ENCODE results near the gene PLA2G4D. TPM values are rescaled to one million over a fixed set of nuclear protein-coding genes. Genes with fewer than 3 reads are reported as not detected.

The PLA2G4D gene
- total RNA-seq, 1 donor from 2014 or later = 26.5 TPM

DNA sequence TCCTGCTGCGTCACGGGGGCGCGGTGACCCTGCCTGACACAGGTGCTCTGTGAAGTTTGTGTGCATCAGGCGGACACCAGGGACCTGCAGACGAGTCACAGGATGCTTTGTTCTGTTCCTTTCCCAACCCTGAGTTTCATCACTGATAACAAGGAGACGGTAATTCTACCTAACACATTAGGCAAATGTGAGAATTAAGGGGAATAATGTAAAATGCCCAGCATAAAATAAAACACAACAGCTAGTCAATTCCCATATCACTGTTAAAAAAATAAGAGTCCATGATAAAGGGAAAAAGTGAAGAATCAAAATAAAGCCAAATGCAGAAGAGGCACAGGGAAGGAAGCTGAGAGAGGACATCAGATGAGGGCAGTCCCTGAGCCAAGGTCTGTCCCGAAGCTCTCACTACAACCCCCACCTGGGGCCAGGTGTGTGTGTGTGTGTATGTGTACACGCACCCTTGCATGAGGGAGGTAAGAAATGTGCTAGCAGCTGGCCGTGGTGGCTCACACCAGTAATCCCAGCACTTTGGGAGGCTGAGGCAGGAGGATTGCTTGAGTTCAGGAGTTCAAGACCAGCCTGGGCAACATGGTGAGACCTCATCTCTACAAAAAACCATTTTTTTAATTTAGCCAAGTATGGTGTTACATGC, 27.5 kb downstream of the PLA2G4D start:
- TF ChIP-seq POLR2A (IDR thresholded peaks at IDR 0.05) (no peak), CTCF (IDR thresholded peaks at IDR 0.05) (no peak)
- DNase-seq (ENCODE audit: extremely low spot score in 2 of 2) = peak in 1 of 2 donors; percentile 25
- H3K9me3 ChIP-seq = no peaks in the 10 kb centered on the region
- no peaks in the 10 kb centered on the region for H3K36me3 ChIP-seq
- H3K27ac ChIP-seq = no peak overlapping the region
- no peak overlapping the region for H3K4me3 ChIP-seq
- intact Hi-C loops (cut with DNase I) = no loop called here
- no peaks in the 10 kb centered on the region for H3K4me1 ChIP-seq
- no peaks in the 10 kb centered on the region for H3K27me3 ChIP-seq

DNA sequence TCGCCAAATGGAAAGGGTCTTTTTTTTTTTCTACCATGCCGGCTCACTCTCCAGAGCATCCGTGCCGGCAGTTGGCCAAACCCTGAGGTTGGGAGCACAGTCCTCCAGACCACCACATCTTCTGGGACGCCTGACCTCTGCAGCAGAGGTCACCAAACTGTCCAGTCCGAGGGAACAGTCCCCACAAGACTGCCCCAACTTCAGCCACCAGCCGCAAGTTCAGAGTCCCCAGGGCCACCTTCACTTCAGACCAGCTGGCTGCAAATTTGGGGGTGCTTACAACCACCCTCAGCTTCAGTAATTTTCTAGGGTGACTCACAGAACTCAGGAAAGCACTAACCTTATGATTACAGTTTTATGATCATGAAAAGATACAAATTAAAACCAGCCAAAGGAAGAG, 28.9 kb downstream of the PLA2G4D start:
- no peaks in the 10 kb centered on the region for H3K36me3 ChIP-seq
- no peak for TF ChIP-seq POLR2AphosphoS5 (IDR thresholded peaks at IDR 0.05; ENCODE audit: insufficient read depth in 1 of 2, low read depth in 1 of 2)
- TF ChIP-seq CTCF (IDR thresholded peaks at IDR 0.05) = no peak
- no peak for TF ChIP-seq POLR2A (IDR thresholded peaks at IDR 0.05)
- H3K9me3 ChIP-seq = no peaks in the 10 kb centered on the region
- peak in 1 of 2 donors; percentile 28 for DNase-seq (ENCODE audit: extremely low spot score in 2 of 2)
- no peak overlapping the region for H3K27ac ChIP-seq
- H3K4me3 ChIP-seq = no peak overlapping the region
- no peaks in the 10 kb centered on the region for H3K4me1 ChIP-seq
- intact Hi-C loops (cut with DNase I) = no loop called here
- no peaks in the 10 kb centered on the region for H3K27me3 ChIP-seq

DNA sequence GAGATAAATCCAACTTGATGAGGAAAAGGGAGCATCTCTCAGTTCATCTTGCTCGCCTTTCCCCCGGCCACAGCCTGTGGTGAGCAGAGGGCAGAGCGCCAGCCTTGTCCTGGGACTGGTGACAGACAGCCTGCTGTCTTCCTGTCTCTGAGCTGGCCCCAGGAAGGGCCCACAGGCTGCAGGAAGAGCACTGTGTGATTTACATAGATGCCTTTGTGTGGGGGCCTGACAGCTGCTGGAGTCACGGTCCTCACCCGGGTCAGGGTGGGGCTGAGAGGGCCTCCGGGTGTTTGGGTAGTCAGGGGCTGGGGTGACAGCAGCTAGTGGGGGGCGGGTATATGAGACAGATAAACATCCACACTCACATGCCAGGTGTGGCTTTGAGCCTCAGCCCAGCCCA, 29.3 kb downstream of the PLA2G4D start:
- Histone ChIP-seq H3K9me3 (no peaks in the 10 kb centered on the region), H3K36me3 (no peaks in the 10 kb centered on the region), H3K27me3 (no peaks in the 10 kb centered on the region), H3K27ac (no peak overlapping the region), H3K4me1 (no peaks in the 10 kb centered on the region), H3K4me3 (no peak overlapping the region)
- intact Hi-C loops (cut with DNase I) = no loop called here
- no peak for TF ChIP-seq CTCF (IDR thresholded peaks at IDR 0.05)
- TF ChIP-seq POLR2AphosphoS5 (IDR thresholded peaks at IDR 0.05; ENCODE audit: insufficient read depth in 1 of 2, low read depth in 1 of 2) = no peak
- TF ChIP-seq POLR2A (IDR thresholded peaks at IDR 0.05) = no peak
- DNase-seq (ENCODE audit: extremely low spot score in 2 of 2) = peak; percentile 55 to 79

DNA sequence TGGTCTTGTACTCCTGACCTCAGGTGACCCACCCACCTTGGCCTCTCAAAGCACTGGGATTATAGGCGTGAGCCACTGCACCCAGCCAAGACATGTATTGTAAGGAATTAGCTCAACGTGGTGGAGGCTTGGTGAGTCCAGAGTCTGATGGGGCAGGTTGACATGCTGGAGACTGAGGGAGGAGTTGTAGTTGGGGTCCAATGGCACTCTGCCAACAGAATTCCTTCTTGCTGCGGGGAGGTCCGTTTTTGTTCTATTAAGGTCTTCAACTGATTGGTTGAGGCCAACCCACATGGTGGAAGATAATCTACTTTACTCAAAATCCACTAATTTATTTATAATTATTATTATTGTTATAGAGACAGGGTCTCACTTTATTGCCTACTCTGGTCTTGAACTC, 30.1 kb downstream of the PLA2G4D start:
- no peaks in the 10 kb centered on the region for H3K9me3 ChIP-seq
- no peak for TF ChIP-seq POLR2AphosphoS5 (IDR thresholded peaks at IDR 0.05; ENCODE audit: insufficient read depth in 1 of 2, low read depth in 1 of 2)
- TF ChIP-seq CTCF (IDR thresholded peaks at IDR 0.05) = no peak
- no peak for TF ChIP-seq POLR2A (IDR thresholded peaks at IDR 0.05)
- H3K27me3 ChIP-seq = no peaks in the 10 kb centered on the region
- DNase-seq (ENCODE audit: extremely low spot score in 2 of 2) = peak in 1 of 2 donors; percentile 60
- H3K27ac ChIP-seq = no peak overlapping the region
- no peak overlapping the region for H3K4me3 ChIP-seq
- intact Hi-C loops (cut with DNase I) = no loop called here
- no peaks in the 10 kb centered on the region for H3K4me1 ChIP-seq
- H3K36me3 ChIP-seq = no peaks in the 10 kb centered on the region

DNA sequence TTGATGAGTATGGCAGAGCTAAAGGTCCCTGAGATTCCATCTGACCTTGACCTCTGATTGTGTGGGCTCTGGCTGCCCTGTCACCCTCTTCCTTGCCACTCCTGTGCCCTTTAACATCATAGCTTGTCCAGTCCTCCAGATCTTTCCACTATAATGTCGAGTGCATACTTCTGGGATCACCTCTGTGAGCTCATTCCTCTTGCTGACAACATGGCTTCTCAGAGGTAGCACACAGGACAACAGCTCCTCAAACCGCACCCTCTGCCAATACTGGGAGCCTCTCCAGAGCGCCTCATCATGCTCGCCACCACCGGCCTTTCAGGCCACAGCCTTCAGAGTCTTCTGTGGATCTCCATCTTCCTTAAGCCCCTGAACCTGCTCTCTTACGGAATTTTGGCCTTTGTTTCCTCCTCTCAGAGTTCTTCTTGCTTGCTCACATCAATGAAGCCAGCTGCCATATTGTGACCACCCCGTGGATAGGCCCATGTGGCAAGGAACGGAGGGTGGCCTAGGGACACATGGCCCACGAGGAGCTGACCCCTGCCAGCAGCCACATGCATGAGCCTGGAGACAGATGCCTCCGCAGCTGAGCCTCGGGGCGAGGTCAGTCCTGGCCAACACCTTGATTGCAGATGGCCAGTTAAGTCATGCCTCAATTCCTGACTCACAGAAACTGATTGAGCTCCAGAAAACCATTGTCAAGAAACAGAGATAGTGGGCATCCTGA, 31.1 kb downstream of the PLA2G4D start:
- Histone ChIP-seq H3K9me3 (no peaks in the 10 kb centered on the region), H3K27me3 (no peaks in the 10 kb centered on the region), H3K36me3 (no peaks in the 10 kb centered on the region), H3K4me1 (no peaks in the 10 kb centered on the region), H3K27ac (no peak overlapping the region), H3K4me3 (no peak overlapping the region)
- TF ChIP-seq POLR2AphosphoS5 (IDR thresholded peaks at IDR 0.05; ENCODE audit: insufficient read depth in 1 of 2, low read depth in 1 of 2) = no peak
- no peak for TF ChIP-seq CTCF (IDR thresholded peaks at IDR 0.05)
- no peak for TF ChIP-seq POLR2A (IDR thresholded peaks at IDR 0.05)
- intact Hi-C loops (cut with DNase I) = no loop called here
- peak; percentile 79 to 89 for DNase-seq (ENCODE audit: extremely low spot score in 2 of 2)
